ENCODE results near the gene CEP128.

GRCh38 chr14:80956922-80957321 is 15.4 kb upstream of the CEP128 start:
- TF ChIP-seq GATA3 (IDR thresholded peaks at IDR 0.05; ENCODE audit: low read depth, low read length) (no peak), GATA2 (IDR thresholded peaks at IDR 0.05; ENCODE audit: low read depth, low read length) (no peak)

All from SH-SY5Y (cell line).